OCI-LY3 (cell line): ENCODE data around the gene BACH1.
A peak's percentile ranks its signal among the peaks of the same experiment; 100 is the strongest.

Experiments
- H2AFZ ChIP-seq: fragments of 200-600, 300-600 bp; shearing (Covaris generic); 2 replicates; pipeline ENCODE4 v1.6.0; 2014; ENCODE audit warnings: antibody characterized with exemption, low read depth, low read length
- H3K27ac ChIP-seq: fragments of 200-600, 300-600 bp; sonication (generic); 2 replicates; pipeline ENCODE4 v1.5.1; 2014; ENCODE audit warnings: mild to moderate bottlenecking, low read length, moderate library complexity, mixed read lengths
- H3K27me3 ChIP-seq: fragments of 200-600, 300-600 bp; sonication (generic); 2 replicates; pipeline ENCODE4 v1.6.1; 2014; ENCODE audit warnings: low read depth, low read length, mixed read lengths
- H3K36me3 ChIP-seq: fragments of 200-600, 300-600 bp; sonication (generic); replicated peaks from 2 replicates; pipeline ENCODE3; 2014; ENCODE audit warnings: low read depth, low read length, mixed read lengths
- H3K4me1 ChIP-seq: fragments of 300-600, 200-600 bp; sonication (generic); 2 replicates; pipeline ENCODE4 v1.6.1; 2014; ENCODE audit warnings: low read length, mixed read lengths
- H3K4me2 ChIP-seq: fragments of 200-600, 300-600 bp; sonication (generic); 2 replicates; pipeline ENCODE4 v1.6.1; 2014; ENCODE audit warnings: low read length, mixed read lengths
- H3K4me3 ChIP-seq: fragments of 300-600, 200-600 bp; sonication (generic); 2 replicates; pipeline ENCODE4 v1.5.1; 2014; ENCODE audit warnings: antibody characterized with exemption, mild to moderate bottlenecking, low read length, moderate library complexity
- H3K79me2 ChIP-seq: fragments of 300-600, 200-600 bp; shearing (Covaris generic); 2 replicates; pipeline ENCODE4 v1.6.1; 2014; ENCODE audit warnings: mild to moderate bottlenecking, low read length, mixed read lengths
- H3K9ac ChIP-seq: fragments of 300-600, 200-600 bp; shearing (Covaris generic); 2 replicates; pipeline ENCODE4 v1.6.0; 2014; ENCODE audit warnings: mild to moderate bottlenecking, low read length, moderate library complexity
- H3K9me3 ChIP-seq: fragments of 200-600, 300-600 bp; shearing (Covaris generic); 2 replicates; pipeline ENCODE4 v1.6.1; 2014; ENCODE audit warnings: low read length, mixed read lengths; ENCODE audit not compliant: insufficient read depth
- H4K20me1 ChIP-seq: fragments of 200-600, 300-600 bp; sonication (generic); 2 replicates; pipeline ENCODE4 v1.6.1; 2016; ENCODE audit warnings: low read length, mixed read lengths; ENCODE audit not compliant: insufficient read depth
- EZH2phosphoT487 ChIP-seq: fragments of 200-600 bp; shearing (Covaris generic); IDR thresholded peaks from 2 replicates; pipeline ENCODE4 v1.6.1; 2018; ENCODE audit warnings: antibody characterized with exemption, mixed run types, low read depth
- TF ChIP-seq, protein P1 (sequence below): fragments of 200-600, 300-600 bp; sonication (generic); IDR thresholded peaks from 2 replicates; pipeline ENCODE4 v1.5.1; 2014; ENCODE audit warnings: antibody characterized with exemption, low read length, low read depth

BACH1 gene

DNA sequence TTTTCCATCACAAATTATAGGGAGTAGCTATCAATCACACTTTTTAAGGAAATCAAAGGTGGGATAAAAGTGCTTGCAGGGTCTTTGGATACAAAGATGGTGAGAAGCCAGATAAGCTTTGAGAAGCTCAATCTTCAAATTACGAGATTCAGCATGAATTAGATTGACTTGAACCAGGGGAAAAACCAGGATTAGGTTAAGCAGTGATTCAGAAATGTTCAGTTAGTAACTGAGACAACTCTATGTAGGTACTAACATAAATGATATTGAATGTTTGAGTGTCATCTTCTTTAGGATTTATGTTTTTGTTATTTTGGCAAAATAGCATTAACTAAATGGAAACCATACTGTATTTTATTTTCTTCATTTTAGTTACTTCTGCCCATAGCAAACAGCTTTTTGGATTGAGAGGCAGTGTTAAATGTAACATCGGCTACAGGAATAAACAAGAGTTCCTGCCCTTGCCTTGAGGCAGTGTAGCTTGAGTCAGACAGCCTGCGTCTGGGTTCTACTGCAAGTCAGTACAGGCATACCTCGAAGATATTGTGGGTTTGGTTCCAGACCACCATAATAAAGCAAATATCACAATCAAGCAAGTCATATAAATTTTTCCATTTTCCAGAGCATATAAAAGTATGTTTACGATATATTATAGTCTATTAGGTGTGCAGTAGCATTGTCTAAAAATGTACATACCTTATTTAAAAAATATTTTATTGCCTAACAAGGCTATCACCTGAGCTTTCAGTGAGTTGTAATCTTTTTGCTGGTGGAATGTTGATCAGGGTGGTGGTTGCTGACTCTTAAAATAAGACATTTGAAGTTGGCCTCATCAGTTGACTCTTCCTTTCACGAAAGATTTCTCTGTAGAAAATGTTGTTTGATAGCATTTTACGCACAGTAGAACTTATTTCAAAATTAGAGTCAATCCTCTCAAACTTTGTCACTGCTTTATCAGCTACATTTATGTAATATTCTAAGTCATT lies 36.9 kb upstream of the BACH1 start:
- H3K4me2 ChIP-seq: no peak overlapping the region
- peaks cover 4% of the 10 kb centered on the region for H3K36me3 ChIP-seq
- TF ChIP-seq, protein P1, sequence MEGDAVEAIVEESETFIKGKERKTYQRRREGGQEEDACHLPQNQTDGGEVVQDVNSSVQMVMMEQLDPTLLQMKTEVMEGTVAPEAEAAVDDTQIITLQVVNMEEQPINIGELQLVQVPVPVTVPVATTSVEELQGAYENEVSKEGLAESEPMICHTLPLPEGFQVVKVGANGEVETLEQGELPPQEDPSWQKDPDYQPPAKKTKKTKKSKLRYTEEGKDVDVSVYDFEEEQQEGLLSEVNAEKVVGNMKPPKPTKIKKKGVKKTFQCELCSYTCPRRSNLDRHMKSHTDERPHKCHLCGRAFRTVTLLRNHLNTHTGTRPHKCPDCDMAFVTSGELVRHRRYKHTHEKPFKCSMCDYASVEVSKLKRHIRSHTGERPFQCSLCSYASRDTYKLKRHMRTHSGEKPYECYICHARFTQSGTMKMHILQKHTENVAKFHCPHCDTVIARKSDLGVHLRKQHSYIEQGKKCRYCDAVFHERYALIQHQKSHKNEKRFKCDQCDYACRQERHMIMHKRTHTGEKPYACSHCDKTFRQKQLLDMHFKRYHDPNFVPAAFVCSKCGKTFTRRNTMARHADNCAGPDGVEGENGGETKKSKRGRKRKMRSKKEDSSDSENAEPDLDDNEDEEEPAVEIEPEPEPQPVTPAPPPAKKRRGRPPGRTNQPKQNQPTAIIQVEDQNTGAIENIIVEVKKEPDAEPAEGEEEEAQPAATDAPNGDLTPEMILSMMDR: no peak
- TF ChIP-seq EZH2phosphoT487: no peak
- H3K79me2 ChIP-seq: no peaks in the 10 kb centered on the region
- peaks cover 19% of the 10 kb centered on the region for H3K4me1 ChIP-seq
- H3K4me3 ChIP-seq: no peak overlapping the region
- H3K9ac ChIP-seq: no peak overlapping the region
- no peak overlapping the region for H3K27ac ChIP-seq
- no peaks in the 10 kb centered on the region for H4K20me1 ChIP-seq
- no peak overlapping the region for H2AFZ ChIP-seq
- no peaks in the 10 kb centered on the region for H3K9me3 ChIP-seq
- no peaks in the 10 kb centered on the region for H3K27me3 ChIP-seq

DNA sequence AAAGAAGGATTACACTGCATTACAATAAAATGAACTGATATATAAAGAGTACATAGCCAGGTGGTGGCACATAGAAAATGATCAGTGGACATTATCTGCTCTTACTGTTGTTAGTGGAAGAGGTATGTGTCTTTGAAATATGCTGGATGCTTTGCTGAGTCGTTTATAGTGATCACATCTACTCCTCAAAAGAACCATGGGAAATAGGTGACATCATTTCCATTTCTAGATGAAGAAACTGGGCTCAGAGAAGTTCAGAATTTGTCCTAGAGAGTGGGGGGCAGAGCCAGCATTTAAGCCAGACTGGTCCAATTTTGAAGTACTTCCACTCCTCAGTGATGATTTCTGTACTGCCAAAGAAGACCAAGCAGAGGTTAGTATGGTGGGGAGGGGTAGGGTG lies 34.0 kb upstream of the BACH1 start:
- no peak overlapping the region for H3K4me3 ChIP-seq

DNA sequence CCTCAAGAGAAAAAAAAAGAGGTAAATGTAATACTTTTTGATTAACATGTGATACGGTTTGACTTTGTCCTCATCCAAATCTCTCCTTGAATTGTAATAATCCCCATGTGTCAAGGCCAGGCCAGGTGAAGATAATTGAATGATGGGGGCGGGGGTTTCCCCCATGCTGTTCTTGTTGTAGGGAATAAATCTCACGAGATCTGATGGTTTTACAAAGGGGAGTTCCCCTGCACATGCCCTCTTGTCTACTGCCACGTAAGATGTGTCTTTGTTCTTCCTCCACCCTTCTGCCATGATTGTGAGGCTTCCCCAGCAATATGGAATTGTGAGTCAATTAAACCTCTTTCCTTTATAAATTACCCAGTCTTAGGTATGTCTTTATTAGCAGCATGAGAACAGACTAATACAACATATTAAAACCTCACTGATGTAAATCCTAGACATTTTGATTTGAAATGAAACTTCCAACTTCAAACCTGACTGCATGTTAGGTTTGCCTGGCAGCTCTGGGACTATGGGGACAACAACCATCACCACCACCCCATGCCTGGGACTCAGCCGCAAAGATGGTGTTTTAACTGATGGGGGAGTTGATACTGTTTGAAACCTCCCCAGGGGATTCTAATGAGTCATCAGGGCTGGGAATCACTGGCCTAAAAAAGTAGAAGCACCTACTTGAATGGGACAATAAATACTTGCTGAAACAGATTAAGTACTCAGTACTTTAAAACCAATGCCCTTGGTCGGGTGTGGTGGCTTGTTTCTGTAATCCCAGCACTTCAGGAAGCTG lies 32.8 kb upstream of the BACH1 start:
- H3K79me2 ChIP-seq: no peaks in the 10 kb centered on the region
- H4K20me1 ChIP-seq: no peaks in the 10 kb centered on the region
- H3K36me3 ChIP-seq: peaks cover 4% of the 10 kb centered on the region
- H3K9ac ChIP-seq: peak overlapping the region; percentile 38; the same call in 1 of the 2 replicates
- TF ChIP-seq EZH2phosphoT487: no peak
- TF ChIP-seq, protein P1: no peak
- H3K9me3 ChIP-seq: no peaks in the 10 kb centered on the region
- peak overlapping the region; percentile 77 for H2AFZ ChIP-seq
- peak overlapping the region; percentile 49 for H3K27ac ChIP-seq
- peak overlapping the region; percentile 50 for H3K4me2 ChIP-seq
- H3K27me3 ChIP-seq: no peaks in the 10 kb centered on the region
- H3K4me3 ChIP-seq: peak overlapping the region; percentile 41; the same call in 1 of the 2 replicates
- peaks cover 17% of the 10 kb centered on the region for H3K4me1 ChIP-seq

More for the DNA sequence above, 34.0 kb upstream of the BACH1 start:
- H3K4me2 ChIP-seq: no peak overlapping the region
- H2AFZ ChIP-seq: no peak overlapping the region
- no peak for TF ChIP-seq EZH2phosphoT487
- TF ChIP-seq, protein P1: no peak
- H3K27ac ChIP-seq: no peak overlapping the region
- H3K27me3 ChIP-seq: no peaks in the 10 kb centered on the region
- no peaks in the 10 kb centered on the region for H3K9me3 ChIP-seq
- peaks cover 4% of the 10 kb centered on the region for H3K36me3 ChIP-seq
- no peaks in the 10 kb centered on the region for H4K20me1 ChIP-seq
- no peak overlapping the region for H3K9ac ChIP-seq
- H3K79me2 ChIP-seq: no peaks in the 10 kb centered on the region
- peaks cover 17% of the 10 kb centered on the region for H3K4me1 ChIP-seq

DNA sequence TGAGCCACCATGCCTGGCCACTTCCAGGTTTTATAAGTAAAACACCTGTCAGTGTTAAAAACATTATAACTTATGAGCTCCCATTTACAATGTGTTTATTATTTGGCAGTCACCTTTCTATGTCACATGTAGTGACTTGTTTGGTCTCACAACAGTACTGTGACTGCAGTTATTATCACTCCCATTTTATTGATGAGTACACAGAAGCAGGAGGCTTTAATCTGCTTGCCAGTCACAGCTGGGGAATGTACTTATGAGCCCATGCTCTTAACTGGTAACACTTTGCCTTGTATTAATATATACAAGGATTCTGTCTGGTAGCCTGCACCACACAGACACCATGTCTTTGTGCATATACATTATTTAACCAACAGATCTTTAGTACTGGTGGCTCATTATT lies 31.1 kb upstream of the BACH1 start:
- Histone ChIP-seq H3K4me1 (peaks cover 17% of the 10 kb centered on the region), H3K27me3 (no peaks in the 10 kb centered on the region), H3K9me3 (no peaks in the 10 kb centered on the region), H2AFZ (no peak overlapping the region), H3K27ac (no peak overlapping the region), H3K36me3 (peaks cover 4% of the 10 kb centered on the region), H3K4me3 (no peak overlapping the region), H3K79me2 (no peaks in the 10 kb centered on the region), H3K9ac (no peak overlapping the region), H3K4me2 (no peak overlapping the region), H4K20me1 (no peaks in the 10 kb centered on the region)
- TF ChIP-seq, protein P1: no peak
- TF ChIP-seq EZH2phosphoT487: no peak
